ENCODE data around the gene FBXO30.

DNA sequence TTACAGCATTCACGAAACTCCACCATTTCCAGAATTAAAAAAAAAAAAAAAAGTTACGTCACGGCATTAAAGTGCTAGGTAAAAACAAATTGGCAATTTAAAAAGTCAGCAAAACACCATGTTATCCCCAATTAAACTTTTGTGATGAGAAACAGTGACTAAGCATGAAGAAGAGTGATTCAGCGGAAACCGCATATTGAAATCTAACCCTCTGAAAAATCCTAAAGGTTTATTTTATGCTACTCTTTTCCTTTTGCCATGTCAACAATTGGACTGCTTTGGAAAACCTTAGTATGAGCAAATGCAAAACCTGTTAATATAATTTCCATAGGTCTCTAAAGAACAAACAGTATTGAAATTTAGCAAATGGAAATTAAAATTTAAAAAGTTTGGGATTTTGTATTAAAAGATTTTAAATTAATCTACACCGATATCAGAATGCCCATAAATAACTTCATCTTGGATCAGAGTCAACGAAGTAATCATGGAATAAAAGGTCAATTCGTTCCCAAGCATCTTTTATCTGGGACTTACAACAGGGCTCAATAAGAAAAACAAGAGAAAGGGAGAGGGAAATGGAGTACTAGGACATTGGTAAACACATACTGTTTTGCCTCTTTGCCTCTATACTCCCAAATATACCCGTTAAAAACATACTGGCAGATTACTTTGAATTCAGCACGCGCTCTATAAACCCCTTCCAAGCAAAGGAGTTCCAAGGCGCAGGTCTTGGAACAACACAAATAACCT, 1.1 kb downstream of the FBXO30 start:
- no peak for TF ChIP-seq NFRKB (IDR thresholded peaks at IDR 0.05)
- no peak for TF ChIP-seq FOXM1 (IDR thresholded peaks at IDR 0.05; ENCODE audit: borderline replicate concordance)
- TF ChIP-seq FOXA1 (IDR thresholded peaks at IDR 0.05): no peak
- no peak for TF ChIP-seq L3MBTL2 (conservative IDR thresholded peaks at IDR 0.05)
- TF ChIP-seq, protein P1, sequence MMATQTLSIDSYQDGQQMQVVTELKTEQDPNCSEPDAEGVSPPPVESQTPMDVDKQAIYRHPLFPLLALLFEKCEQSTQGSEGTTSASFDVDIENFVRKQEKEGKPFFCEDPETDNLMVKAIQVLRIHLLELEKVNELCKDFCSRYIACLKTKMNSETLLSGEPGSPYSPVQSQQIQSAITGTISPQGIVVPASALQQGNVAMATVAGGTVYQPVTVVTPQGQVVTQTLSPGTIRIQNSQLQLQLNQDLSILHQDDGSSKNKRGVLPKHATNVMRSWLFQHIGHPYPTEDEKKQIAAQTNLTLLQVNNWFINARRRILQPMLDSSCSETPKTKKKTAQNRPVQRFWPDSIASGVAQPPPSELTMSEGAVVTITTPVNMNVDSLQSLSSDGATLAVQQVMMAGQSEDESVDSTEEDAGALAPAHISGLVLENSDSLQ (IDR thresholded peaks at IDR 0.05): no peak
- no peak for TF ChIP-seq SUZ12 (IDR thresholded peaks at IDR 0.05)

All from HEK293T (cell line).